GM23338 (cell line): Measurements from ENCODE around the gene CLEC1A. TPM values are rescaled to one million over a fixed set of nuclear protein-coding genes. Genes with fewer than 3 reads are reported as not detected.

Experiments
- ATAC-seq: fragments of 200-7000 bp; cut with Tn5 transposase; 3 replicates; pipeline ENCODE4 v1.9.1; 2020
- DNase-seq: peaks from one replicate; pipeline ENCODE4 v3.0.0-alpha.2; 2015; ENCODE audit warnings: low spot score
- H2AFZ ChIP-seq: fragments of 200-600 bp; sonication (generic); 2 replicates; pipeline ENCODE4 v1.8.0; 2016; ENCODE audit warnings: antibody characterized with exemption, mild to moderate bottlenecking, moderate library complexity
- H3F3A ChIP-seq: fragments of 200-600 bp; sonication (generic); replicated peaks from 2 replicates; pipeline ENCODE4 v1.8.0; 2017; ENCODE audit warnings: antibody characterized with exemption, mixed run types, low read depth
- H3K27ac ChIP-seq: fragments of 200-600 bp; sonication (generic); 2 replicates; pipeline ENCODE4 v1.6.1; 2016; ENCODE audit warnings: low read depth
- H3K27me3 ChIP-seq: fragments of 200-600 bp; sonication (generic); 2 replicates; pipeline ENCODE4 v1.8.0; 2016; ENCODE audit warnings: mild to moderate bottlenecking, mixed run types, moderate library complexity; ENCODE audit not compliant: insufficient read depth
- H3K36me3 ChIP-seq: fragments of 200-600 bp; sonication (generic); 2 replicates; pipeline ENCODE4 v1.8.0; 2016; ENCODE audit warnings: mild to moderate bottlenecking; ENCODE audit not compliant: insufficient read depth
- H3K4me1 ChIP-seq: fragments of 200-600 bp; sonication (generic); 2 replicates; pipeline ENCODE4 v1.8.0; 2016; ENCODE audit warnings: mild to moderate bottlenecking, moderate library complexity; ENCODE audit not compliant: insufficient read depth
- H3K4me2 ChIP-seq: fragments of 200-600 bp; sonication (generic); 2 replicates; pipeline ENCODE4 v1.7.1; 2017; ENCODE audit warnings: mixed run types
- H3K4me3 ChIP-seq: fragments of 200-600 bp; sonication (generic); 2 replicates; pipeline ENCODE4 v1.6.1; 2016; ENCODE audit warnings: mixed run types
- H3K79me2 ChIP-seq: fragments of 200-600 bp; sonication (generic); replicated peaks from 2 replicates; pipeline ENCODE4 v1.8.0; 2017; ENCODE audit warnings: mild to moderate bottlenecking; ENCODE audit not compliant: insufficient read depth
- H3K9me2 ChIP-seq: fragments of 200-600 bp; sonication (generic); 2 replicates; pipeline ENCODE4 v1.8.0; 2017; ENCODE audit not compliant: insufficient read depth
- H4K20me1 ChIP-seq: fragments of 200-600 bp; sonication (generic); replicated peaks from 2 replicates; pipeline ENCODE4 v1.8.0; 2017; ENCODE audit warnings: mild to moderate bottlenecking; ENCODE audit not compliant: insufficient read depth
- H3K27ac Mint-ChIP-seq: 2 replicates; pipeline ENCODE4 v1.8.0; 2020; ENCODE audit warnings: inconsistent platforms, mild to moderate bottlenecking, moderate library complexity, mixed read lengths
- H3K27me3 Mint-ChIP-seq: 3 replicates; pipeline ENCODE4 v1.8.0; 2022; ENCODE audit warnings: low read depth, mild to moderate bottlenecking, moderate library complexity, mixed read lengths, inconsistent platforms; ENCODE audit not compliant: insufficient read depth, poor library complexity
- H3K36me3 Mint-ChIP-seq: 3 replicates; pipeline ENCODE4 v1.8.0; 2021; ENCODE audit warnings: low read depth, mild to moderate bottlenecking, inconsistent platforms, moderate library complexity, mixed read lengths
- H3K4me1 Mint-ChIP-seq: 3 replicates; pipeline ENCODE4 v1.8.0; 2020; ENCODE audit warnings: mild to moderate bottlenecking, inconsistent platforms, mixed read lengths
- H3K4me3 Mint-ChIP-seq: 3 replicates; pipeline ENCODE4 v1.8.0; 2021; ENCODE audit warnings: moderate library complexity, mild to moderate bottlenecking, inconsistent platforms, mixed read lengths
- H3K9me3 Mint-ChIP-seq: 3 replicates; pipeline ENCODE4 v1.8.0; 2020; ENCODE audit warnings: moderate library complexity, mild to moderate bottlenecking, inconsistent platforms, mixed read lengths
- CREB1 ChIP-seq: fragments of 250-450 bp; sonication (Bioruptor Pico); IDR thresholded peaks from 2 replicates; pipeline ENCODE4 v1.5.0; 2020; ENCODE audit warnings: low read depth, mild to moderate bottlenecking, moderate library complexity
- EZH2 ChIP-seq: fragments of 200-600 bp; sonication (generic); IDR thresholded peaks from one replicate; pipeline ENCODE4 v1.8.0; 2017; ENCODE audit warnings: antibody characterized with exemption, mild to moderate bottlenecking, low read depth; ENCODE audit not compliant: unreplicated experiment
- EZH2phosphoT487 ChIP-seq: fragments of 200-600 bp; sonication (generic); IDR thresholded peaks from one replicate; pipeline ENCODE4 v1.8.1; 2018; ENCODE audit warnings: antibody characterized with exemption; ENCODE audit not compliant: unreplicated experiment
- JUNB ChIP-seq: IDR thresholded peaks from one replicate; pipeline ENCODE4 v1.6.1; 2016; ENCODE audit warnings: antibody characterized with exemption; ENCODE audit not compliant: unreplicated experiment
- NANOG ChIP-seq: IDR thresholded peaks from 2 replicates; pipeline ENCODE4 v1.6.1; 2016; ENCODE audit warnings: antibody characterized with exemption, borderline replicate concordance
- POLR2AphosphoS5 ChIP-seq: IDR thresholded peaks from 2 replicates; pipeline ENCODE4 v1.6.1; 2016; ENCODE audit warnings: antibody characterized with exemption, low read depth
- STAT1 ChIP-seq: IDR thresholded peaks from one replicate; pipeline ENCODE4 v1.6.1; 2016; ENCODE audit warnings: antibody characterized with exemption; ENCODE audit not compliant: unreplicated experiment
- ZNF114 ChIP-seq: fragments of 250-450 bp; sonication (Bioruptor Pico); IDR thresholded peaks from 2 replicates; pipeline ENCODE4 v1.5.0; 2020; ENCODE audit warnings: mild to moderate bottlenecking, moderate library complexity
- ZNF331 ChIP-seq: fragments of 250-450 bp; sonication (Bioruptor Pico); IDR thresholded peaks from 2 replicates; pipeline ENCODE4 v1.5.0; 2020; ENCODE audit warnings: low read depth, mild to moderate bottlenecking, moderate library complexity
- polyA plus RNA-seq: library from polyadenylated mRNA; unstranded; fragments of >200 nt; fragmentation: Nextera tagmentation; extraction: Ambion mirVana; gene quantifications from 2 replicates; pipeline ENCODE4 v1.2.1, GENCODE V29; 2016
- total RNA-seq: library from RNA; depleted of rRNA; stranded (reverse); fragments of >200 nt; shearing (Covaris generic); gene quantifications from 2 replicates; pipeline ENCODE4 v1.2.3, GENCODE V29; 2014
- TF ChIP-seq, protein P1 (sequence below): IDR thresholded peaks from one replicate; pipeline ENCODE4 v1.6.1; 2018; ENCODE audit warnings: antibody characterized with exemption; ENCODE audit not compliant: unreplicated experiment
- TF ChIP-seq, protein P2 (sequence below): IDR thresholded peaks from 2 replicates; pipeline ENCODE4 v1.6.1; 2016; ENCODE audit warnings: antibody characterized with exemption
- TF ChIP-seq, protein P3 (sequence below), 2 experiments: fragments of 200-600 bp in 1 of 2; sonication (generic) in 1 of 2; conservative IDR thresholded peaks; 2 replicates each; pipeline versions ENCODE4 v1.5.1 to v1.6.1; 2016 to 2017; ENCODE audit warnings: antibody characterized with exemption in 2 of 2, low read depth in 2 of 2, mild to moderate bottlenecking in 2 of 2, moderate library complexity in 1 of 2
- TF ChIP-seq, protein P4 (sequence below): fragments of 250-450 bp; sonication (Bioruptor Pico); IDR thresholded peaks from 2 replicates; pipeline ENCODE4 v1.5.0; 2020; ENCODE audit warnings: mild to moderate bottlenecking, moderate library complexity

Gene CLEC1A
- total and polyA plus RNA-seq, 2 experiments from 2014 or later: 1.1 TPM; not detected in 1

DNA sequence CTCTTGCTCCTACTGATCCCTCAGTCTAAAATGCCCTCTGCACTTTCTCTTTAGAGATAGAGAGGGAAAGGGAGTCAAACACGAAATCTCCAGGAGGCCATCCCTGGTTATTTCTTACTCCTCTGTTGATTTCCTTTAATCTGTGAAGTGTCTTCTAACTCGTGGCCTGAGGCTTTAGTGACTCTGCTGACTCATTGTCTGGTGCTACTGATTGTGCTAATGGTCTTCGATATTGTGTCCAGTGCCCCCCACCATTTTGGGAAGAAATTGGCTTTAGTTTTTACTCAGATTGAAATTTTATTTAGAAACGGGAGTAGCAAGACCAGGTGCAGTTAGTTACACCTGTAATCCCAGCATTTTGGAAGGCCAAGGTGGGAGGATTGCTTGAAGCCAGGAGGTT lies 67.5 kb downstream of the CLEC1A start:
- H3K36me3 ChIP-seq: no peaks in the 10 kb centered on the region
- 0 out of 2 replicates have a peak, but pooled peaks cover 8% of the 10 kb centered on the region for H3K9me2 ChIP-seq
- no peak overlapping the region for H3K4me3 ChIP-seq
- no peaks in the 10 kb centered on the region for H3K4me1 ChIP-seq
- H3K4me2 ChIP-seq: no peak overlapping the region
- H3K9me3 Mint-ChIP-seq: peaks cover 9% of the 10 kb centered on the region; the same call in 2 of the 3 replicates
- H3K36me3 Mint-ChIP-seq: no peaks in the 10 kb centered on the region; the same call in 2 of the 3 replicates
- H3K27ac ChIP-seq: peak overlapping the region; percentile 68
- ATAC-seq: no peak
- H3K79me2 ChIP-seq: no peaks in the 10 kb centered on the region
- H3K27me3 Mint-ChIP-seq: no peaks in the 10 kb centered on the region
- peak; percentile 4 for DNase-seq
- H3K4me3 Mint-ChIP-seq: no peak overlapping the region
- H3K27ac Mint-ChIP-seq: no peak overlapping the region
- H3K27me3 ChIP-seq: no peaks in the 10 kb centered on the region
- H2AFZ ChIP-seq: no peak overlapping the region
- H3F3A ChIP-seq: no peaks in the 10 kb centered on the region
- TF ChIP-seq, protein P1, sequence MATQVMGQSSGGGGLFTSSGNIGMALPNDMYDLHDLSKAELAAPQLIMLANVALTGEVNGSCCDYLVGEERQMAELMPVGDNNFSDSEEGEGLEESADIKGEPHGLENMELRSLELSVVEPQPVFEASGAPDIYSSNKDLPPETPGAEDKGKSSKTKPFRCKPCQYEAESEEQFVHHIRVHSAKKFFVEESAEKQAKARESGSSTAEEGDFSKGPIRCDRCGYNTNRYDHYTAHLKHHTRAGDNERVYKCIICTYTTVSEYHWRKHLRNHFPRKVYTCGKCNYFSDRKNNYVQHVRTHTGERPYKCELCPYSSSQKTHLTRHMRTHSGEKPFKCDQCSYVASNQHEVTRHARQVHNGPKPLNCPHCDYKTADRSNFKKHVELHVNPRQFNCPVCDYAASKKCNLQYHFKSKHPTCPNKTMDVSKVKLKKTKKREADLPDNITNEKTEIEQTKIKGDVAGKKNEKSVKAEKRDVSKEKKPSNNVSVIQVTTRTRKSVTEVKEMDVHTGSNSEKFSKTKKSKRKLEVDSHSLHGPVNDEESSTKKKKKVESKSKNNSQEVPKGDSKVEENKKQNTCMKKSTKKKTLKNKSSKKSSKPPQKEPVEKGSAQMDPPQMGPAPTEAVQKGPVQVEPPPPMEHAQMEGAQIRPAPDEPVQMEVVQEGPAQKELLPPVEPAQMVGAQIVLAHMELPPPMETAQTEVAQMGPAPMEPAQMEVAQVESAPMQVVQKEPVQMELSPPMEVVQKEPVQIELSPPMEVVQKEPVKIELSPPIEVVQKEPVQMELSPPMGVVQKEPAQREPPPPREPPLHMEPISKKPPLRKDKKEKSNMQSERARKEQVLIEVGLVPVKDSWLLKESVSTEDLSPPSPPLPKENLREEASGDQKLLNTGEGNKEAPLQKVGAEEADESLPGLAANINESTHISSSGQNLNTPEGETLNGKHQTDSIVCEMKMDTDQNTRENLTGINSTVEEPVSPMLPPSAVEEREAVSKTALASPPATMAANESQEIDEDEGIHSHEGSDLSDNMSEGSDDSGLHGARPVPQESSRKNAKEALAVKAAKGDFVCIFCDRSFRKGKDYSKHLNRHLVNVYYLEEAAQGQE: no peak
- TF ChIP-seq, protein P2, sequence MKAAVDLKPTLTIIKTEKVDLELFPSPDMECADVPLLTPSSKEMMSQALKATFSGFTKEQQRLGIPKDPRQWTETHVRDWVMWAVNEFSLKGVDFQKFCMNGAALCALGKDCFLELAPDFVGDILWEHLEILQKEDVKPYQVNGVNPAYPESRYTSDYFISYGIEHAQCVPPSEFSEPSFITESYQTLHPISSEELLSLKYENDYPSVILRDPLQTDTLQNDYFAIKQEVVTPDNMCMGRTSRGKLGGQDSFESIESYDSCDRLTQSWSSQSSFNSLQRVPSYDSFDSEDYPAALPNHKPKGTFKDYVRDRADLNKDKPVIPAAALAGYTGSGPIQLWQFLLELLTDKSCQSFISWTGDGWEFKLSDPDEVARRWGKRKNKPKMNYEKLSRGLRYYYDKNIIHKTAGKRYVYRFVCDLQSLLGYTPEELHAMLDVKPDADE: no peak
- no peak for TF ChIP-seq NANOG
- no peak for TF ChIP-seq POLR2AphosphoS5
- no peak for TF ChIP-seq ZNF114
- TF ChIP-seq EZH2: no peak
- no peak for TF ChIP-seq CREB1 (CRISPR knock-in tag)
- no peak for TF ChIP-seq JUNB
- TF ChIP-seq EZH2phosphoT487: no peak
- TF ChIP-seq, protein P3, sequence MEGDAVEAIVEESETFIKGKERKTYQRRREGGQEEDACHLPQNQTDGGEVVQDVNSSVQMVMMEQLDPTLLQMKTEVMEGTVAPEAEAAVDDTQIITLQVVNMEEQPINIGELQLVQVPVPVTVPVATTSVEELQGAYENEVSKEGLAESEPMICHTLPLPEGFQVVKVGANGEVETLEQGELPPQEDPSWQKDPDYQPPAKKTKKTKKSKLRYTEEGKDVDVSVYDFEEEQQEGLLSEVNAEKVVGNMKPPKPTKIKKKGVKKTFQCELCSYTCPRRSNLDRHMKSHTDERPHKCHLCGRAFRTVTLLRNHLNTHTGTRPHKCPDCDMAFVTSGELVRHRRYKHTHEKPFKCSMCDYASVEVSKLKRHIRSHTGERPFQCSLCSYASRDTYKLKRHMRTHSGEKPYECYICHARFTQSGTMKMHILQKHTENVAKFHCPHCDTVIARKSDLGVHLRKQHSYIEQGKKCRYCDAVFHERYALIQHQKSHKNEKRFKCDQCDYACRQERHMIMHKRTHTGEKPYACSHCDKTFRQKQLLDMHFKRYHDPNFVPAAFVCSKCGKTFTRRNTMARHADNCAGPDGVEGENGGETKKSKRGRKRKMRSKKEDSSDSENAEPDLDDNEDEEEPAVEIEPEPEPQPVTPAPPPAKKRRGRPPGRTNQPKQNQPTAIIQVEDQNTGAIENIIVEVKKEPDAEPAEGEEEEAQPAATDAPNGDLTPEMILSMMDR (conservative IDR thresholded peaks at IDR 0.05; ENCODE audit: low read depth in 2 of 2): no peak
- TF ChIP-seq, protein P4, sequence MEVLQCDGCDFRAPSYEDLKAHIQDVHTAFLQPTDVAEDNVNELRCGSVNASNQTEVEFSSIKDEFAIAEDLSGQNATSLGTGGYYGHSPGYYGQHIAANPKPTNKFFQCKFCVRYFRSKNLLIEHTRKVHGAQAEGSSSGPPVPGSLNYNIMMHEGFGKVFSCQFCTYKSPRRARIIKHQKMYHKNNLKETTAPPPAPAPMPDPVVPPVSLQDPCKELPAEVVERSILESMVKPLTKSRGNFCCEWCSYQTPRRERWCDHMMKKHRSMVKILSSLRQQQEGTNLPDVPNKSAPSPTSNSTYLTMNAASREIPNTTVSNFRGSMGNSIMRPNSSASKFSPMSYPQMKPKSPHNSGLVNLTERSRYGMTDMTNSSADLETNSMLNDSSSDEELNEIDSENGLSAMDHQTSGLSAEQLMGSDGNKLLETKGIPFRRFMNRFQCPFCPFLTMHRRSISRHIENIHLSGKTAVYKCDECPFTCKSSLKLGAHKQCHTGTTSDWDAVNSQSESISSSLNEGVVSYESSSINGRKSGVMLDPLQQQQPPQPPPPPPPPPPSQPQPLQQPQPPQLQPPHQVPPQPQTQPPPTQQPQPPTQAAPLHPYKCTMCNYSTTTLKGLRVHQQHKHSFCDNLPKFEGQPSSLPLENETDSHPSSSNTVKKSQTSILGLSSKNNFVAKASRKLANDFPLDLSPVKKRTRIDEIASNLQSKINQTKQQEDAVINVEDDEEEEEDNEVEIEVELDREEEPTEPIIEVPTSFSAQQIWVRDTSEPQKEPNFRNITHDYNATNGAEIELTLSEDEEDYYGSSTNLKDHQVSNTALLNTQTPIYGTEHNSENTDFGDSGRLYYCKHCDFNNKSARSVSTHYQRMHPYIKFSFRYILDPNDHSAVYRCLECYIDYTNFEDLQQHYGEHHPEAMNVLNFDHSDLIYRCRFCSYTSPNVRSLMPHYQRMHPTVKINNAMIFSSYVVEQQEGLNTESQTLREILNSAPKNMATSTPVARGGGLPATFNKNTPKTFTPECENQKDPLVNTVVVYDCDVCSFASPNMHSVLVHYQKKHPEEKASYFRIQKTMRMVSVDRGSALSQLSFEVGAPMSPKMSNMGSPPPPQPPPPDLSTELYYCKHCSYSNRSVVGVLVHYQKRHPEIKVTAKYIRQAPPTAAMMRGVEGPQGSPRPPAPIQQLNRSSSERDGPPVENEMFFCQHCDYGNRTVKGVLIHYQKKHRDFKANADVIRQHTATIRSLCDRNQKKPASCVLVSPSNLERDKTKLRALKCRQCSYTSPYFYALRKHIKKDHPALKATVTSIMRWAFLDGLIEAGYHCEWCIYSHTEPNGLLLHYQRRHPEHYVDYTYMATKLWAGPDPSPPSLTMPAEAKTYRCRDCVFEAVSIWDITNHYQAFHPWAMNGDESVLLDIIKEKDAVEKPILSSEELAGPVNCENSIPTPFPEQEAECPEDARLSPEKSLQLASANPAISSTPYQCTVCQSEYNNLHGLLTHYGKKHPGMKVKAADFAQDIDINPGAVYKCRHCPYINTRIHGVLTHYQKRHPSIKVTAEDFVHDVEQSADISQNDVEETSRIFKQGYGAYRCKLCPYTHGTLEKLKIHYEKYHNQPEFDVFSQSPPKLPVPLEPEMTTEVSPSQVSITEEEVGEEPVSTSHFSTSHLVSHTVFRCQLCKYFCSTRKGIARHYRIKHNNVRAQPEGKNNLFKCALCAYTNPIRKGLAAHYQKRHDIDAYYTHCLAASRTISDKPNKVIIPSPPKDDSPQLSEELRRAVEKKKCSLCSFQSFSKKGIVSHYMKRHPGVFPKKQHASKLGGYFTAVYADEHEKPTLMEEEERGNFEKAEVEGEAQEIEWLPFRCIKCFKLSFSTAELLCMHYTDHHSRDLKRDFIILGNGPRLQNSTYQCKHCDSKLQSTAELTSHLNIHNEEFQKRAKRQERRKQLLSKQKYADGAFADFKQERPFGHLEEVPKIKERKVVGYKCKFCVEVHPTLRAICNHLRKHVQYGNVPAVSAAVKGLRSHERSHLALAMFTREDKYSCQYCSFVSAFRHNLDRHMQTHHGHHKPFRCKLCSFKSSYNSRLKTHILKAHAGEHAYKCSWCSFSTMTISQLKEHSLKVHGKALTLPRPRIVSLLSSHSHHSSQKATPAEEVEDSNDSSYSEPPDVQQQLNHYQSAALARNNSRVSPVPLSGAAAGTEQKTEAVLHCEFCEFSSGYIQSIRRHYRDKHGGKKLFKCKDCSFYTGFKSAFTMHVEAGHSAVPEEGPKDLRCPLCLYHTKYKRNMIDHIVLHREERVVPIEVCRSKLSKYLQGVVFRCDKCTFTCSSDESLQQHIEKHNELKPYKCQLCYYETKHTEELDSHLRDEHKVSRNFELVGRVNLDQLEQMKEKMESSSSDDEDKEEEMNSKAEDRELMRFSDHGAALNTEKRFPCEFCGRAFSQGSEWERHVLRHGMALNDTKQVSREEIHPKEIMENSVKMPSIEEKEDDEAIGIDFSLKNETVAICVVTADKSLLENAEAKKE: no peak
- no peak for TF ChIP-seq STAT1
- TF ChIP-seq ZNF331: no peak
- peaks cover 11% of the 10 kb centered on the region; the same call in 2 of the 3 replicates for H3K4me1 Mint-ChIP-seq
- H4K20me1 ChIP-seq: no peaks in the 10 kb centered on the region
